NCI-H2227 (cell line): Measurements from ENCODE around the gene GAK.
"Not testable (repeated sequence)": the region's sequence is repeated elsewhere in the genome, so short reads cannot be mapped to it uniquely, and the experiment has no call there.

Experiments
- DNase-seq: peaks from one replicate; lab custom pipeline; 2025; ENCODE audit not compliant: unreplicated experiment; lab: John Stamatoyannopoulos, UW

GAK gene

GRCh38 chr4:931960-932712 is at the start of gene GAK, which contains the start of gene TMEM175:
Gene GAK, minus strand, starts transcription at chr4:932316. Its CDS starts 129 bp downstream, at chr4:932187.
Gene TMEM175, plus strand, starts transcription at chr4:932460. Its CDS starts 15,280 bp downstream, at chr4:947740.
- peak; percentile 96 for DNase-seq

GRCh38 chr4:978957-979701 is 47.0 kb upstream of the GAK start:
- DNase-seq, result no peak

GRCh38 chr4:976016-976415 is 43.9 kb upstream of the GAK start:
- not testable (repeated sequence) for DNase-seq

- no peak for DNase-seq
Observed at GRCh38 chr4:974668-975067, 42.6 kb upstream of the GAK start.

GRCh38 chr4:973431-974397 is 41.6 kb upstream of the GAK start, which contains the start of gene DGKQ:
Gene DGKQ, minus strand, starts transcription at chr4:973569. Its CDS starts 87 bp downstream, at chr4:973482.
- peak; percentile 75 for DNase-seq

GRCh38 chr4:972651-973424 is 40.7 kb upstream of the GAK start:
- peak; percentile 36 for DNase-seq

GRCh38 chr4:971666-972500 is 39.8 kb upstream of the GAK start:
- no peak for DNase-seq

- DNase-seq, result no peak
Observed at GRCh38 chr4:970854-971520, 38.9 kb upstream of the GAK start.

GRCh38 chr4:970046-970745 is 38.1 kb upstream of the GAK start:
- DNase-seq, result no peak

- DNase-seq, result no peak
Observed at GRCh38 chr4:968621-969394, 36.7 kb upstream of the GAK start.

GRCh38 chr4:968221-968620 is 36.1 kb upstream of the GAK start:
- DNase-seq, result no peak

GRCh38 chr4:967113-968104 is 35.3 kb upstream of the GAK start:
- DNase-seq, result no peak

- no peak for DNase-seq
Observed at GRCh38 chr4:966266-967112, 34.4 kb upstream of the GAK start.

- no peak for DNase-seq
Observed at GRCh38 chr4:965766-966134, 33.6 kb upstream of the GAK start.

- DNase-seq, result no peak
Observed at GRCh38 chr4:965048-965765, 33.1 kb upstream of the GAK start.
